ENCODE data around the gene GEMIN7.
"Not testable (repeated sequence)": the region's sequence is repeated elsewhere in the genome, so short reads cannot be mapped to it uniquely, and the experiment has no call there.

The GEMIN7 gene

GRCh38 chr19:45107621-45108150, 28.6 kb downstream of the GEMIN7 start:
- no peak for DNase-seq

- DNase-seq, result no peak
Observed at GRCh38 chr19:45110851-45111266, 31.8 kb downstream of the GEMIN7 start.

GRCh38 chr19:45112111-45112827, 33.2 kb downstream of the GEMIN7 start:
- DNase-seq, result no peak

- DNase-seq, result peak; percentile 69
Observed at GRCh38 chr19:45113628-45114027, 34.6 kb downstream of the GEMIN7 start.

DNA sequence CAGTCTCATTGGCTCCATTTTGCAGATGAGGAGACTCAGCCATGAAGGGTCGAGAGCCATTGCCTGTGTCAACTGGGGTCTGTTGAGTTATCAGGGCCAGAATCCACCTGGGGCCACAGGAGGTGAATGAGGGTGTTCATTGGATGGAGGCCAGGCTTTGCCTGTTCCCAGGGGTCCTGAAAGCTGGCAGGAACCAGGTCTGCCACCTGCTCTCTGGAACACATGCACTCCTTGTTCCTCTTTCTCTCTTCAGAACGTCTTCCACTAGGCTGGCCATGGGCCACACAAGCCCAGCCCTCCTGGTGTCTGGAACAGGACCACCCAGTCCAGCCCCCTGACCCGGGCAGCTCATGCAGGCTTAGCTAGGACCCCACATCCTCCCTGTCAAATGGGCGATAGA, 35.1 kb downstream of the GEMIN7 start:
- DNase-seq, result no peak

- DNase-seq, result peak; percentile 74
Observed at GRCh38 chr19:45115809-45116615, 37.0 kb downstream of the GEMIN7 start.

DNA sequence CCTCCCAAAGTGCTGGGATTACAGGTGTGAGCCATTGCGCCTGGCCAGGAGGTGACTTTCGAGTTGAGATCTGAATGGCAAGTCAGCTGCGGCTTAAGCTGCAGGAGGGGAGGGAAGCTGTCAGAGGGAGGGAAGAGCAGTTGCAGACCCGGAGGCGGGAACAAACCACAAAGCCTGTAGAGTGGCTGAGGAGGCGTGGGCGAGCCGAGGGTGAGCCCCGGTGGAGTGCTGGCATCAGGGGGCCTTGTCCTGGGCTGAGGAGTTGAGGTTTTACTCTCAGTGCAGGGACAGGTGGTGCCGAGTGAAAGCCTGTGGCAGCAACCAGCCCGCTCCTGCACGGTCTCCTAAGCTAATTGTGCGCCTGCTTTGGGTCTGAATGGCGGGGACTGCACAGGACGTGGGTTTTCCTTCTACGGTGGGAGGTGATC, 38.1 kb downstream of the GEMIN7 start:
- peak; percentile 10 for DNase-seq

DNA sequence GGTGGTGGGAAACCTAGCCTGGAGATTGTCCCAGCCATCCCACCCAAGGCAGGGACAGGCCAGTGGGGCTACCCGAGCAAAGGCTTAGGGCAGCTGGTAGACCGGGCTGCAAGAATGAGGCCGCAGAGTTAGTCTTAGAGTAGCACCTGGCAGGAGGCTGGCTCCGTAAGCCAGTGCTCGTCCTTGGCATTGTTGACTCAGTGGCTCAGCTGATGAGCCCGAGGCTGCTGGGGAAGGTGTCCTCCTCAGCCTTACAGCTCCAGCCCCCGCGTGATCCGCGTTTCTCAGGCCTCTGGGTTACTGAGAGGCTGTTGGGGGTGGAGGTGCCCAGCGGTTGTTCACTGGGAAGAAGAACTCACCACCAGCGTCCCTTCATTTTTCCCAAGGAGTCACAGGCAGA, 38.6 kb downstream of the GEMIN7 start:
- DNase-seq, result peak; percentile 8

DNA sequence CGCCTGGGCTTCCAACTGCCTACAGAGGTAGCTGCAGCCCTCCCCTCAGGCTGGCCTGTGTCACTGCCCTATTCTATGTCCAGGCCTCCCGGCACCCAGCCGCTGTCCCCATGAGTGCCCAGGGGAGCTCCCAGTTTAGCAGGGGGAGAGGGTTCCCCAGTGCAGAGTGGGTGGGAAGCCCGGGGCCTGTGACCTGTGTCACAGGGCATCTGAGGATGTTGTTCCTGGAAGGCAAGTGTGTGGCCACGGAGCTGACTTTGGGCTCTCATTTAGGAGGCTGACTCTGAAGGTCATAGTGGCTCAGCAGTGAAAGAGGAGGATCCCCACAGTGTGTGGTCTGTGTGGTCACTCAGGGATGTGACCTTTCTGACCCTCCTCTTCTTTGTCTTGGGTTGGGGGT, 39.0 kb downstream of the GEMIN7 start:
- DNase-seq, result no peak

- not testable (repeated sequence) for DNase-seq
Observed at GRCh38 chr19:45118591-45119355, 39.7 kb downstream of the GEMIN7 start.

DNA sequence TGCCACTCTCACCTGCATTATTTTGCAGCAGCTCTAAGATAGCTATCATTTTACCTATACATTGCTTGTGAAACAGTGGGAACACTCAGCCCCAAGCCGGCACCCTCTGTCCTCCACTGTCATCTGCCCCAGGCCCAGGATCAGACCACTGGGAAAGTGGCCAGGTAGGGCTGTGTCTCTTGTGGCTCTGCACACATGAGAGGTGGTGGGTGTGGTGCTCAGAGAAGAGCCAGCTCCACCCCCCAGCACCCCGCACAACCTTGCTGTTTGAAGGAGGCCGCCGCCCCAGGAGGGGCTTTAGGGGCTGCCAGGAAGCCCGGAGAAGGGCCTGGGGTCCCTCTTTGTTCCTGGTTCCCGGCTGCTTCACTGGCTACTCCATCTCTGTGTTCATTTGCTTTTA, 40.5 kb downstream of the GEMIN7 start:
- DNase-seq, result no peak

DNA sequence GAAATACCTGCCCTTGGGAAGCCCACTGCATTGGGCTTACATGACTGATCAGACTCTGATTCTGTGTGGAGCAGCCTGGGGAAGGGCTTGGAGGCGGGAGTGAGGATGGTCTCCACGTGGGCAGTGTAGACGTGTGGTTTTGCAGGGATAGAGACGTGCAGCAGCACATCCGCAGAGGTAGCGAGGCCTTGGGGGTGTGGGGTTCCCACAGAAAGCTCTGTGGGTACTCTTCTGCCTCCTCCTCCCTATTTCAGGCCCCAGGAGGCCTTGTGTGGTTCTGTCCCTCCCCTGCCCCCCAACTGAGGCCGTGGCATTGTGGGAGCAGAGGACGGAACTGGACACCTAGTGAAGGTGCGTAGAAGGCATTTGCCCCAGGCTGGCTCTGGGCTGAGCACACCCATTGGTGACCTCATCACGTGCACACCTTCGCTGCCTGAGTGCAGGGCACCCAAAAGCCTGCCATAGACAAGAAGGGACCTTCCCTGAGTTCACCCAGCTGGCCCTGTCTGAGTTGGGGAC, 42.8 kb downstream of the GEMIN7 start:
- no peak for DNase-seq

DNA sequence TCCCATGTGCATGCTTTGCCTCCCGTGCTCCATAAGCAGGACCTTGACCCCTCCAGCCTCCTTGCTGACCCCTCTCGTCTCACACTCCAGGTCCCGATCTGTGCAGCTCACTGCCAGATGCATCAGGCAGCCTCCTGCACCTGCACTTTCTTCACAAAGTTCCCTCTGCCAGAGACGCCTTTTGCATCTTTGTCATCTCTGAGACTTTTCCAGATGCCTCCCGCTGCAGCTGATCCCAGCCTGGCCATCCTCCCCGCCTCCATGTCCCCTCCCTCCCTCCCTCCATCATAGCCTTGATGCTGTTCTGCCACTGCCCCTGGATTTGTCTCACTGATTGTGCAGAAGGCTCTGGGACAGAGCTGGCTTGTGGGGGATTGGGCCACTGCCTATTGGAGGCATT, 43.8 kb downstream of the GEMIN7 start:
- DNase-seq, result no peak

DNA sequence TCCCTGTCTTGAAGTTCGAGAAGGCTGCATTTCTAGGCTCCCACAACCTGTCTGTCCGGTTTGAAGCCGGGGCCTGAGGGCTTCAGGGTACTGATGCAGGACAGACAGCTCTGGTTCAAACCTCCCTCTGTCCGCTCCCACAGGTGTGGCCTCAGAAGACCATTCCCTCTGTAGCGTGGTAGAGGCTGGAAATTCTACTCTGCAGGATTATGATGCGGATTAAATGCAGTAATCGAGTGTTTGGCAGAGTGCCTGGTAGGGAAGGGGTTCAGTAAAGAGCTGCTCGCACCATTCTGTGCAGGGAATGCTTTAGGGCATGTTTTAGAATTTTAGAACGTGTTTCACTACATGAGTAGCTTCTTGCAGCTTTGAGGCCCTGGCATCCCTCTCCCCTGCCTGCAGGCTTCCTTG, 44.4 kb downstream of the GEMIN7 start:
- no peak for DNase-seq

DNA sequence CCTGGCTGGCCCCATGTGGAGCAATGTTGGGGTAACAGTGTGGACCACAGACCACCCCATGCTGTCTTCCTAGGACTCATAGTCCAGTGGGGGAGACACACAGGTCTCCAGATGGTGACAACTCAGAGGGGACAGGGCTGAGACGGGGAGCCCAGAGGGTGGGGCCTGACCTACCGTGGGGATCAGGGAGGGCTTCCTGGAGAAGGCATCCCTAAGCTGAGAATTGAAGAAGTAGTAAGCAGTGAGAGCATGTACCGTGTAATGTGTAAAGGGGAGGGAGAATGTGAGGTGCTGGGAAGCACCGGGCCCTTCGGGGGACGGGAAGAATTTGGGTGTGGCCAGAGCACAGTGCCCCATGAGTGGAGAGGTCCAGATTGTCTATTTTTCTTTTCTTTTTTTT, 45.0 kb downstream of the GEMIN7 start:
- DNase-seq, result no peak

- no peak for DNase-seq
Observed at GRCh38 chr19:45125360-45125759, 46.3 kb downstream of the GEMIN7 start.

GRCh38 chr19:45125975-45126493, 47.0 kb downstream of the GEMIN7 start:
- DNase-seq, result peak; percentile 43

DNA sequence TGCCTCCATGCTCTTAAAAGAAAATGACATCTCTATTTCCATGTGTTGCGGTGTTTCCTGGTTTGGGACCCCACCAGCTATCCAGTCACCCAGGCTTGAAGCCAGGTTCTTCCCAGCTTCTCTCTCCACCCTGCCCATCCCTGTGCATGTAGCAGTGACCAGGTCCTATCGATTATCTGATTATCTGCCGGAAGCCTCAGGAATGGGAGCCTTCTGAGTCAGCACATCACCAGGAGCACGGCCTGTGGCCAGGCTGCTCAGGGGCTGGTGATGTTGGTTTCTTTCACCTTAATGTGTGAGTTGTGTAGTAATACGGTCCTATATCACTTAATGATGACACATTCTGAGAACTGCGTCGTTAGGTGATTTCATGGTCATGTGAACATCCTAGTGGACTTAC, 47.6 kb downstream of the GEMIN7 start:
- DNase-seq, result no peak

- peak; percentile 18 for DNase-seq
Observed at GRCh38 chr19:45128146-45128545, 49.1 kb downstream of the GEMIN7 start.

- DNase-seq, result no peak
Observed at GRCh38 chr19:45128806-45129205, 49.7 kb downstream of the GEMIN7 start.

GRCh38 chr19:45130236-45130635, 51.2 kb downstream of the GEMIN7 start:
- DNase-seq, result no peak

- peak; percentile 67 for DNase-seq
Observed at GRCh38 chr19:45130888-45131615, 52.0 kb downstream of the GEMIN7 start.
